Adrenal gland (tissue), 12 donors: ENCODE measurements around the gene MOB3B. TPM values are rescaled to one million over a fixed set of nuclear protein-coding genes. Genes with fewer than 3 reads are reported as not detected.

ENCODE experiments used
- DNase-seq, 7 donors: peaks; one replicate each; pipeline ENCODE4 v3.0.0-alpha.2; 2019 to 2020
- H3K27ac ChIP-seq, 5 donors: fragments of 200-600 bp; sonication (generic) in 4 of 5; 1 replicate in 3 of 5; 2 replicates in 2 of 5; pipeline versions ENCODE4 v1.5.1 to v1.8.0; 2016 to 2020; ENCODE audit warnings: mild to moderate bottlenecking in 1 of 5
- H3K27me3 ChIP-seq: fragments of 200-600 bp; 2 replicates; pipeline ENCODE4 v1.8.0; 2021
- H3K36me3 ChIP-seq, 2 donors: fragments of 200-600 bp; replicated peaks in 1 of 2; 1 replicate in 1 of 2; 2 replicates in 1 of 2; pipeline versions ENCODE4 v1.5.1 to v1.8.0; 2018 to 2022
- H3K4me1 ChIP-seq, 2 donors: fragments of 200-600 bp; replicated peaks in 1 of 2; 1 replicate in 1 of 2; 2 replicates in 1 of 2; pipeline versions ENCODE4 v1.5.1 to v1.8.0; 2018 to 2021
- H3K4me3 ChIP-seq, 4 donors: fragments of 200-600 bp; sonication (generic) in 3 of 4; one replicate each; pipeline ENCODE4 v1.5.1; 2016 to 2018
- H3K9me3 ChIP-seq, 3 donors: fragments of 200-600 bp; sonication (generic) in 1 of 3; replicated peaks in 1 of 3; 1 replicate in 2 of 3; 2 replicates in 1 of 3; pipeline versions ENCODE4 v1.5.1 to v1.8.0; 2016 to 2021
- CTCF ChIP-seq, 6 experiments: fragments of 450-650 bp in 4 of 6; fragments of 200-600 bp in 2 of 6; sonication (generic) in 1 of 6; IDR thresholded peaks; 1 replicate in 5 of 6; 2 replicates in 1 of 6; pipeline versions ENCODE4 v1.5.1 to v1.8.0; 2016 to 2021; ENCODE audit warnings: antibody characterized with exemption in 6 of 6, mild to moderate bottlenecking in 2 of 6, moderate library complexity in 1 of 6
- POLR2A ChIP-seq, 2 donors: fragments of 450-650 bp; IDR thresholded peaks; one replicate each; pipeline ENCODE4 v1.6.1; 2017; ENCODE audit warnings: antibody characterized with exemption in 2 of 2, mild to moderate bottlenecking in 2 of 2, moderate library complexity in 1 of 2
- WGBS, 4 donors: extraction: QIAGEN DNeasy Blood & Tissue Kit in 2 of 4; methylation state at CpG; one replicate each; pipeline versions ENCODE4 v1.1.5 to v1.1.7; 2013 to 2017; 5-methylcytosine and 5-hydroxymethylcytosine counted together
- intact Hi-C, 2 donors: fragments of 100-400 bp; cut with DNase I; formaldehyde crosslinking; loops; one replicate each; pipeline versions ENCODE4 v1.14.1 to v1.15.0; 2022 to 2023
- polyA plus RNA-seq, 3 donors: library from polyadenylated mRNA; stranded (reverse); fragments of 200-250 nt in 2 of 3; fragments of 350-450 nt in 1 of 3; fragmentation: Illumina TruSeq in 1 of 3; extraction: RNeasy Lipid Tissue Mini Kit (QIAGEN cat#74804) in 1 of 3; gene quantifications; one replicate each; pipeline ENCODE4 v1.2.3, GENCODE V29; 2013 to 2014
- total RNA-seq, 9 donors: library from RNA; depleted of rRNA in 4 of 9; stranded (reverse); fragments of >200 nt in 4 of 9; fragments of 120-200 nt in 1 of 9; fragmentation: NEBNext Ultra II Directional in 1 of 9; extraction: Animal tissue kit (Norgen Biotek cat#: 25700) in 1 of 9; gene quantifications; one replicate each; pipeline versions ENCODE4 v1.1.0 to v1.2.4, GENCODE V29; 2013 to 2023
- donor health status: healthy with polysubstance abuse.
- donor health status: Bipolar disorder and iron deficiency.
- donor health status: DM: yes; HTN: yes; CAD: no.
- donor health status: DM: no; HTN: no; CAD: no.
- donor health status: DM: no; HTN: no; CAD: no.
- donor health status: DM: yes; HTN: yes; CAD: no.

MOB3B gene
- total and polyA plus RNA-seq, 12 donors = 1.3 to 9.0 (median 3.4) TPM

GRCh38 chr9:27473111-27473529, 56.5 kb downstream of the MOB3B start:
- peaks cover 0 to 9% of the 10 kb centered on the region in 2 donors for H3K4me1 ChIP-seq
- intact Hi-C loops = no loop called here
- H3K27me3 ChIP-seq = no peaks in the 10 kb centered on the region
- no peaks in the 10 kb centered on the region for H3K36me3 ChIP-seq
- H3K4me3 ChIP-seq = no peak overlapping the region
- TF ChIP-seq CTCF (IDR thresholded peaks at IDR 0.05) (no peak), POLR2A (IDR thresholded peaks at IDR 0.05) (no peak)
- peak overlapping the region in 2 of 5 donors; percentile 5 to 18 for H3K27ac ChIP-seq
- H3K9me3 ChIP-seq = no peaks in the 10 kb centered on the region
- 45 to 66% (median 52%) methylated on average over 6 to 7 of the region's 7 CpGs for WGBS, 4 donors
- peak in 6 of 7 donors; percentile 31 to 83 (median 58) for DNase-seq

- DNase-seq = no peak
- intact Hi-C loops = no loop called here
- Histone ChIP-seq H3K4me3 (no peak overlapping the region), H3K36me3 (no peaks in the 10 kb centered on the region), H3K4me1 (peaks cover 0 to 9% of the 10 kb centered on the region in 2 donors), H3K9me3 (no peaks in the 10 kb centered on the region), H3K27ac (no peak overlapping the region), H3K27me3 (no peaks in the 10 kb centered on the region)
- 59 to 75% (median 71%) methylated on average over 5 of the region's 5 CpGs for WGBS, 4 donors
- no peak for TF ChIP-seq CTCF (IDR thresholded peaks at IDR 0.05)
- no peak for TF ChIP-seq POLR2A (IDR thresholded peaks at IDR 0.05)
These were observed 57.4 kb downstream of the MOB3B start for GRCh38 chr9:27472195-27472594.

- DNase-seq = no peak
- Histone ChIP-seq H3K36me3 (no peaks in the 10 kb centered on the region), H3K9me3 (no peaks in the 10 kb centered on the region), H3K4me3 (no peak overlapping the region), H3K4me1 (peaks cover 0 to 9% of the 10 kb centered on the region in 2 donors), H3K27me3 (no peaks in the 10 kb centered on the region), H3K27ac (no peak overlapping the region)
- no peak for TF ChIP-seq CTCF (IDR thresholded peaks at IDR 0.05)
- no peak for TF ChIP-seq POLR2A (IDR thresholded peaks at IDR 0.05)
- WGBS, 4 donors = 76 to 85% (median 83%) methylated on average over 3 of the region's 3 CpGs
- intact Hi-C loops = no loop called here
These were observed 57.8 kb downstream of the MOB3B start for GRCh38 chr9:27471789-27472188.

GRCh38 chr9:27471366-27471765, 58.2 kb downstream of the MOB3B start:
- intact Hi-C loops = no loop called here
- Histone ChIP-seq H3K4me1 (peaks cover 0 to 9% of the 10 kb centered on the region in 2 donors), H3K36me3 (no peaks in the 10 kb centered on the region), H3K27me3 (no peaks in the 10 kb centered on the region), H3K4me3 (no peak overlapping the region), H3K27ac (no peak overlapping the region), H3K9me3 (no peaks in the 10 kb centered on the region)
- DNase-seq = no peak
- no peak for TF ChIP-seq POLR2A (IDR thresholded peaks at IDR 0.05)
- TF ChIP-seq CTCF (IDR thresholded peaks at IDR 0.05) = no peak
- 82 to 90% (median 88%) methylated on average over 5 of the region's 5 CpGs for WGBS, 4 donors
